ENCODE measurements around the gene PLXNC1.

The PLXNC1 gene

GRCh38 chr12:94260717-94261116 lies 112.3 kb downstream of the PLXNC1 start:
- FAIRE-seq, result no peak
- no peak for DNase-seq (ENCODE audit: insufficient read length, low spot score)
- no peak for TF ChIP-seq CTCF (IDR thresholded peaks at IDR 0.05; ENCODE audit: insufficient read depth, missing control alignments)

- no peak for DNase-seq (ENCODE audit: insufficient read length, low spot score)
- FAIRE-seq, result no peak
- TF ChIP-seq CTCF (IDR thresholded peaks at IDR 0.05; ENCODE audit: insufficient read depth, missing control alignments), result no peak
These were observed 112.7 kb downstream of the PLXNC1 start for GRCh38 chr12:94261119-94261518.

GRCh38 chr12:94261786-94262185 lies 113.4 kb downstream of the PLXNC1 start:
- DNase-seq (ENCODE audit: insufficient read length, low spot score) (no peak), FAIRE-seq (no peak)
- TF ChIP-seq CTCF (IDR thresholded peaks at IDR 0.05; ENCODE audit: insufficient read depth, missing control alignments), result no peak

DNA sequence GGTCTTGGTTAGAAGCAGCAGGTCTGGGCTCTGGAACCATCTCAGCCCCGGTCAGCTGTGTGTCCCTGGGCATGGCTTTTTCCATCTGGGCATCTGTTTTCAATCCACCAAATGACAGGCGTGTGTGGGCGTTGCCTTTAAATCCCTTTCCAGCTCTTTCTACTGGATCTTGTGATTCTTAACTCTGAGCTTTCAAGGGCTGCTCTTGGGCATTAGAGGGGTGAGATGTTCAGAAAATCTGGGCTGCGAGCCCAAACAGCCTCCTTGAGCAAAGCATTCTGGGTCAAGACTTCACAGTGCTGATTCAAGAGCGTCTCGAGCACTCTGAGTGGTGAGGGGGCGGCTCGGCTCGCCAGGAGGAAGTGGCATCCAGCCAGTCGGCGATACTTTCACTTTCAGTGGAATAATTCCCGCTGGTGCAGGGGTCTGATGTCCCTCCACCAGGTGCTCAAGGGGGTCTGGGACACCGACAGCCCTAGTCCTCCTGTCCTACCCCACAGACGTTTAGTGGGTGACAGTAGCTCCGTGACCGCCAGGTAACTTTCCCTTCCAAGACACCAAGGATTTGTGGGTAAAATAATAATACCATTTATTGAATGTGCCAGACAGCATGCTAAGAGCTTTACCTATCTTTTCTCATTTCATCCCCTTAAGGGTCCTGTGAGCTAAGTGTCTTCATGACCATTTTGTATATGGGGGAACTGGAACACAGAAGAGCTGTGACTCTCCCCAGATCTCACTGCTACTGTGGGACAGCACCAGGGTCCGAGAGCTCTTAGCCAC lies 114.0 kb downstream of the PLXNC1 start:
- DNase-seq (ENCODE audit: insufficient read length, low spot score), result no peak
- no peak for FAIRE-seq
- no peak for TF ChIP-seq CTCF (IDR thresholded peaks at IDR 0.05; ENCODE audit: insufficient read depth, missing control alignments)

DNA sequence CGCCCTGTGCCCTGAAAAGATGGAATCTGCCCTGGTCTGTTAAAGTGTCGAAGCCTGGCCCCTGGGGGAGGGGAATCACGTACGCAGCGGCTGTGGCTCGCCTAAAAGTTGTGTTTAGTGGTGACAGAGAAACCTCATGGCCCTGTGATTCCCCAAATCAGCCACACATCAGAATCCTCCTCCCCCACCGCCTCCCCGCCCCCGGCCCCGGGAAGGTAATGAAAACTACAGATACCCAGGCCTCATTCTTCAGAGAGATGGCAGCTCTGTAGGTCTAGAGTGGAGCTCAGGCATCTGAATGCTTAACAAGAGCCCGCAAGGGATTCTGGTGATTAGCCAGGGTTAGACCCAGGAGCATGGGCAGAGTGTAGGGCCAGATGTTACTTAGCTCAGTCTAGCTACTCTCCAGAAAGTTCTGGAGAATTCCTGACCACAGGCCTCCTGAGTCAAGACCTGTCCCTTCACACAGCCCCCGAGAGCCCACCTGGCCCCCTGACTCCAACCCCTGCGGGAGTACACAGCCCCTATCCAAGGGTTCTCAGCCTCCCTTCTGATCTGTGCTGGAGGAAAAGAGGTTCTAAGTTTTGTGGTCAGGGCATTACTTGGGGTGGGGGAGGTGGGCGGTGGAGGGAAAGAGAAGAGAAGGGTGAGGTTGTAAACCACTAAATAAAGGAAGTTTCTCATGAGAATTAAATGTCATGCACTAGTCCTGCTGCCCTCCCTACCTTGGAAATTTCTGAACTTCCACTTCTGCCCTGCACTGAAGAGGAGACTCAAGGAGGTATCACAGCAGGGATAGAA lies 114.8 kb downstream of the PLXNC1 start:
- DNase-seq (ENCODE audit: insufficient read length, low spot score), result no peak
- no peak for TF ChIP-seq CTCF (IDR thresholded peaks at IDR 0.05; ENCODE audit: insufficient read depth, missing control alignments)
- FAIRE-seq, result no peak

DNA sequence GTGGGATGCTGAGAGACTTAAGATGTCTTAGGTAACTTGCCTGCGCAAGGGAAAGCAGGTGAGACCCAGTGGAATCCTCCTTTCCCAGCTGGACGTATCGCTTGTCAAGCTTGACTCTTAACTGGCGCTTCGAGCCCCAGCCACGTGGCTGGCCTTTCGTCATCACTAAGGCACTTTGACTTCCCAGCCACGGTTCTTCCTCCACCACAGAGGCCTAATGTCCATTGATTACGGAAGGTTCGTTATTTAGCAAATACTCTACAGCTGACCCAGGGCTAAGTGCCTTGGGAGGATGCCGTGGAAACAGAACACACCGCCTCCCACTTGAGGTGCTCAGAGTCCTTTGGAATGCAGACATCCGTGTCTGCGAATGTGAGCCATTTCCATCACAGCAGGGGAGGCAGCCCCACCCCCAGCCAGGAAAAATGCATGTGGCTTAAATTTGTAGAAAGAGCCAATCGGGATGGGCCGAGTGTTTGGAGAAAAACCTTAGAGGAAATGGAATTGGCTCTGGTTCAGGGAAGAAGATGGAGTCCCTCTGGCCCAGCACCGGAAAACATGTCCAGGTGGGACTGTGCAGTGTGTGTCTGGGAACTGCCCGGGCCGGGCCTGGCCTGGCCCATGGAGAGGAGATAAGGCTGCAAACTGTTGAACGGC lies 115.7 kb downstream of the PLXNC1 start:
- DNase-seq (ENCODE audit: insufficient read length, low spot score), result no peak
- no peak for TF ChIP-seq CTCF (IDR thresholded peaks at IDR 0.05; ENCODE audit: insufficient read depth, missing control alignments)
- FAIRE-seq, result no peak

Measured in D721Med (cell line).